ENCODE data around the gene CPN1. TPM values are rescaled to one million over a fixed set of nuclear protein-coding genes. Genes with fewer than 3 reads are reported as not detected.

Gene CPN1
- not detected in 2 replicates for total RNA-seq (2014; rRNA removed; shearing (Covaris generic))
- total RNA-seq (2022), result not detected in 2 replicates
- percentile 6 among the genes with signal in this experiment for Bru-seq, nascent RNA
- not detected for BruChase-seq, experiment 1, labeled RNA remaining after a 6-hour chase
- not detected for BruChase-seq, experiment 2, labeled RNA remaining after a 2-hour chase
- long read RNA-seq, result 0 reads

- Histone ChIP-seq H3K4me3 (ENCODE audit: low read depth, low read length, poor library complexity, severe bottlenecking) (no peak within 1 kb of the TSS), H2AFZ (ENCODE audit: low read length) (no peak within 1 kb of the TSS), H4K20me1 (ENCODE audit: insufficient read depth, low read length) (no peaks in the 10 kb centered on the region), H3K79me2 (ENCODE audit: insufficient read depth, low read depth, low read length) (no peaks in the 10 kb centered on the region), H3K36me3 (ENCODE audit: insufficient read depth, low read length) (no peaks in the 10 kb centered on the region), H3K27ac (ENCODE audit: low read depth, low read length, poor library complexity, severe bottlenecking) (no peak within 1 kb of the TSS), H3K9me2 (ENCODE audit: insufficient read depth, low read length) (no peaks in the 10 kb centered on the region), H3K9me3 (ENCODE audit: low read length) (no peaks in the 10 kb centered on the region), H3K4me1 (ENCODE audit: insufficient read depth, low read length, poor library complexity, severe bottlenecking) (no peaks in the 10 kb centered on the region), H3K4me2 (ENCODE audit: low read length) (no peak within 1 kb of the TSS)
- intact Hi-C loops (cut with micrococcal nuclease; ENCODE audit: unreplicated experiment), result no loop called here
- CTCF ChIA-PET (ENCODE audit: unreplicated experiment), result no interaction called here
- POLR2A ChIA-PET, result no interaction called here
- TF ChIP-seq EZH2phosphoT487 (IDR thresholded peaks at IDR 0.05; ENCODE audit: borderline replicate concordance, low read depth, low read length) (no peak), CTCF (conservative IDR thresholded peaks at IDR 0.05; ENCODE audit: low read length) (no peak)
- DNase-seq (ENCODE audit: low spot score), result no peak
- no TSS peak for BruUV-seq (replicated peaks)
Measured at GRCh38 chr10:100081075-100082001, at the start of gene CPN1. Gene CPN1, minus strand, starts transcription at chr10:100081869. Its CDS starts 244 bp downstream, at chr10:100081625.

- Histone ChIP-seq H2AFZ (ENCODE audit: low read length) (no peak overlapping the region), H3K4me3 (ENCODE audit: low read depth, low read length, poor library complexity, severe bottlenecking) (no peak overlapping the region), H3K79me2 (ENCODE audit: insufficient read depth, low read depth, low read length) (no peaks in the 10 kb centered on the region), H3K4me2 (ENCODE audit: low read length) (no peak overlapping the region), H3K9me2 (ENCODE audit: insufficient read depth, low read length) (no peaks in the 10 kb centered on the region), H3K27ac (ENCODE audit: low read depth, low read length, poor library complexity, severe bottlenecking) (no peak overlapping the region), H3K9me3 (ENCODE audit: low read length) (no peaks in the 10 kb centered on the region), H4K20me1 (ENCODE audit: insufficient read depth, low read length) (no peaks in the 10 kb centered on the region), H3K36me3 (ENCODE audit: insufficient read depth, low read length) (no peaks in the 10 kb centered on the region), H3K4me1 (ENCODE audit: insufficient read depth, low read length, poor library complexity, severe bottlenecking) (no peaks in the 10 kb centered on the region)
- ChIA-PET CTCF (ENCODE audit: unreplicated experiment) (no interaction called here), POLR2A (no interaction called here)
- intact Hi-C loops (cut with micrococcal nuclease; ENCODE audit: unreplicated experiment), result no loop called here
- TF ChIP-seq CTCF (conservative IDR thresholded peaks at IDR 0.05; ENCODE audit: low read length) (no peak), EZH2phosphoT487 (IDR thresholded peaks at IDR 0.05; ENCODE audit: borderline replicate concordance, low read depth, low read length) (no peak)
- no TSS peak for BruUV-seq (replicated peaks)
- no peak for DNase-seq (ENCODE audit: low spot score)
Measured at GRCh38 chr10:100130831-100131230, 49.2 kb upstream of the CPN1 start.

- H3K36me3 ChIP-seq (ENCODE audit: insufficient read depth, low read length), result no peaks in the 10 kb centered on the region
- CTCF ChIA-PET (ENCODE audit: unreplicated experiment), result no interaction called here
- H2AFZ ChIP-seq (ENCODE audit: low read length), result no peak overlapping the region
- TF ChIP-seq CTCF (conservative IDR thresholded peaks at IDR 0.05; ENCODE audit: low read length) (no peak), EZH2phosphoT487 (IDR thresholded peaks at IDR 0.05; ENCODE audit: borderline replicate concordance, low read depth, low read length) (no peak)
- no peaks in the 10 kb centered on the region for H3K9me3 ChIP-seq (ENCODE audit: low read length)
- BruUV-seq (replicated peaks), result no TSS peak
- H3K4me1 ChIP-seq (ENCODE audit: insufficient read depth, low read length, poor library complexity, severe bottlenecking), result no peaks in the 10 kb centered on the region
- DNase-seq (ENCODE audit: low spot score), result no peak
- intact Hi-C loops (cut with micrococcal nuclease; ENCODE audit: unreplicated experiment), result no loop called here
- H4K20me1 ChIP-seq (ENCODE audit: insufficient read depth, low read length), result no peaks in the 10 kb centered on the region
- no peaks in the 10 kb centered on the region for H3K79me2 ChIP-seq (ENCODE audit: insufficient read depth, low read depth, low read length)
- no peak overlapping the region for H3K4me2 ChIP-seq (ENCODE audit: low read length)
- no peak overlapping the region for H3K4me3 ChIP-seq (ENCODE audit: low read depth, low read length, poor library complexity, severe bottlenecking)
- no peaks in the 10 kb centered on the region for H3K9me2 ChIP-seq (ENCODE audit: insufficient read depth, low read length)
- H3K27ac ChIP-seq (ENCODE audit: low read depth, low read length, poor library complexity, severe bottlenecking), result no peak overlapping the region
- POLR2A ChIA-PET, result interaction anchor here (0.6 to 1.1 kb wide), 2 partner anchors 13 to 29 kb away, joined by 3 read pairs; no protein-coding TSS in a partner anchor
Measured at GRCh38 chr10:100129424-100129823, 47.8 kb upstream of the CPN1 start.

Measured in OCI-LY7 (cell line).